ENCODE data around the gene ACP6. TPM values are rescaled to one million over a fixed set of nuclear protein-coding genes. Genes with fewer than 3 reads are reported as not detected.
A peak's percentile ranks its signal among the peaks of the same experiment; 100 is the strongest.
"Not testable (repeated sequence)": the region's sequence is repeated elsewhere in the genome, so short reads cannot be mapped to it uniquely, and the experiment has no call there.

ACP6 gene
- total RNA-seq, 1 donor from 2014 or later, result 10.9 TPM

DNA sequence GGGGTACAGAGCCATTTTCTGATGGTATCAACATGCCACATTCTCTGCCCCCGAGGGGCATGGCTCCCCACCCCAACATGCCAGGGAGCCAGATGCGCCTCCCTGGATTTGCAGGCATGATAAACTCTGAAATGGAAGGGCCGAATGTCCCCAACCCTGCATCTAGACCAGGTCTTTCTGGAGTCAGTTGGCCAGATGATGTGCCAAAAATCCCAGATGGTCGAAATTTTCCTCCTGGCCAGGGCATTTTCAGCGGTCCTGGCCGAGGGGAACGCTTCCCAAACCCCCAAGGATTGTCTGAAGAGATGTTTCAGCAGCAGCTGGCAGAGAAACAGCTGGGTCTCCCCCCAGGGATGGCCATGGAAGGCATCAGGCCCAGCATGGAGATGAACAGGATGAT is 50.6 kb downstream of the ACP6 start:
- intact Hi-C loops (cut with micrococcal nuclease), result no loop called here
- no peak overlapping the region for H3K4me3 ChIP-seq
- no peak overlapping the region for H3K27ac ChIP-seq (replicated peaks)
- H3K27me3 ChIP-seq (ENCODE audit: low read depth), result no peaks in the 10 kb centered on the region
- H3K9me3 ChIP-seq (replicated peaks), result no peaks in the 10 kb centered on the region
- H3K36me3 ChIP-seq, result peaks cover 93% of the 10 kb centered on the region
- TF ChIP-seq, protein P1, sequence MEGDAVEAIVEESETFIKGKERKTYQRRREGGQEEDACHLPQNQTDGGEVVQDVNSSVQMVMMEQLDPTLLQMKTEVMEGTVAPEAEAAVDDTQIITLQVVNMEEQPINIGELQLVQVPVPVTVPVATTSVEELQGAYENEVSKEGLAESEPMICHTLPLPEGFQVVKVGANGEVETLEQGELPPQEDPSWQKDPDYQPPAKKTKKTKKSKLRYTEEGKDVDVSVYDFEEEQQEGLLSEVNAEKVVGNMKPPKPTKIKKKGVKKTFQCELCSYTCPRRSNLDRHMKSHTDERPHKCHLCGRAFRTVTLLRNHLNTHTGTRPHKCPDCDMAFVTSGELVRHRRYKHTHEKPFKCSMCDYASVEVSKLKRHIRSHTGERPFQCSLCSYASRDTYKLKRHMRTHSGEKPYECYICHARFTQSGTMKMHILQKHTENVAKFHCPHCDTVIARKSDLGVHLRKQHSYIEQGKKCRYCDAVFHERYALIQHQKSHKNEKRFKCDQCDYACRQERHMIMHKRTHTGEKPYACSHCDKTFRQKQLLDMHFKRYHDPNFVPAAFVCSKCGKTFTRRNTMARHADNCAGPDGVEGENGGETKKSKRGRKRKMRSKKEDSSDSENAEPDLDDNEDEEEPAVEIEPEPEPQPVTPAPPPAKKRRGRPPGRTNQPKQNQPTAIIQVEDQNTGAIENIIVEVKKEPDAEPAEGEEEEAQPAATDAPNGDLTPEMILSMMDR (IDR thresholded peaks at IDR 0.05; ENCODE audit: borderline replicate concordance), result no peak
- DNase-seq, result no peak
- H3K4me1 ChIP-seq, result no peaks in the 10 kb centered on the region

DNA sequence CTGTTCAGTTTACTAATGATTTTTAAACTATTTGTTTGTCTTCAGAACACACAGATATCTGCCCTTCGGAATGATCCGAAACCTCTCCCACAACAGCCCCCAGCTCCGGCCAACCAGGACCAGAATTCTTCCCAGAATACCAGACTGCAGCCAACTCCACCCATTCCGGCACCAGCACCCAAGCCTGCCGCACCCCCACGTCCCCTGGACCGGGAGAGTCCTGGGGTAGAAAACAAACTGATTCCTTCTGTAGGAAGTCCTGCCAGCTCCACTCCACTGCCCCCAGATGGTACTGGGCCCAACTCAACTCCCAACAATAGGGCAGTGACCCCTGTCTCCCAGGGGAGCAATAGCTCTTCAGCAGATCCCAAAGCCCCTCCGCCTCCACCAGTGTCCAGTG is 51.6 kb downstream of the ACP6 start:
- no peak for DNase-seq
- H3K4me1 ChIP-seq, result peaks cover 2% of the 10 kb centered on the region
- H3K9me3 ChIP-seq (replicated peaks), result no peaks in the 10 kb centered on the region
- H3K36me3 ChIP-seq, result peaks cover 92% of the 10 kb centered on the region
- TF ChIP-seq, protein P1 (IDR thresholded peaks at IDR 0.05; ENCODE audit: borderline replicate concordance), result no peak
- H3K4me3 ChIP-seq, result no peak overlapping the region
- no peak overlapping the region for H3K27ac ChIP-seq (replicated peaks)
- intact Hi-C loops (cut with micrococcal nuclease), result no loop called here
- no peaks in the 10 kb centered on the region for H3K27me3 ChIP-seq (ENCODE audit: low read depth)

DNA sequence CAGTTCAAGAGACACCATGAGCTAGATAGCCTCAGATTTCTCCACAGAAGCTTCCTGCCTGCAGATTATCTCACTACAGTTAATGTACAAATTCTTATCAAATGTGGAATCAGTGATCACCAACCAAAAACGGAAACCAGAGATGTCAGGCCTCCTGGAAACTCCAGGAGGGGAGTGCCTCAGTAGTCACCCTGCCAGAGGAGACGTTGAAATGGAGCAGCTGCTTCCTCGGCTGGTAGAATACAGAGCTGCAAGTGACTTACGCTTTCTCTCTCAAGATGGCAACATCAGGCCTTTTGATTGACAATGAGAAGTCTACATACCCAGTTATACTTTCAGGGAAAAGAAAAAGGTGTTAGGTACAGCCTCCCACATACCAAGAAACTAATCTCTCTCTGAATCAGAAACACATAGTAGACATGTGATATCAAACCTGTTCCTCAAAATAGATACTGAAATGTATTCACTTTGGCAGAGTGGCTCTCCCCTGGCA is 52.2 kb downstream of the ACP6 start:
- DNase-seq, result no peak
- intact Hi-C loops (cut with micrococcal nuclease), result no loop called here
- Histone ChIP-seq H3K27ac (replicated peaks) (no peak overlapping the region), H3K4me1 (peaks cover 9% of the 10 kb centered on the region), H3K36me3 (peaks cover 94% of the 10 kb centered on the region), H3K27me3 (ENCODE audit: low read depth) (no peaks in the 10 kb centered on the region), H3K9me3 (replicated peaks) (no peaks in the 10 kb centered on the region), H3K4me3 (no peak overlapping the region)
- TF ChIP-seq, protein P1 (IDR thresholded peaks at IDR 0.05; ENCODE audit: borderline replicate concordance), result no peak

DNA sequence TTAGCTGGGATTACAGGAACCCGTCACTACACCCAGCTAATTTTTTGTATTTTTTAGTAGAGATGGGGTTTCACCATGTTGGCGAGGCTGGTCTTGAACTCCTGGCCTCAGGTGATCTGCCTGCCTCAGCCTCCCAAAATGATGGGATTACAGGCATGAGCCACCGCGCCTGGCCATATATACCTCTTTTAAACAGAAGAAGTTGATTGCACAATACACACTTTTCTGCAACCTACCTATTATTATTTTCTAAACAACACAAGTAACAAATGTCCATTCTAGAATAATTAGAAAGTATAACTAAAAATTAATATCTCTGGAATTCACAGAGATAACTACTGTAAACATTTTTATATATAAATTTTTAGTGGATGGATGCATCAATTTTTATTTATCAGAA is 55.4 kb downstream of the ACP6 start:
- intact Hi-C loops (cut with micrococcal nuclease); H3K4me3 ChIP-seq; DNase-seq; H3K9me3 ChIP-seq (replicated peaks); H3K27me3 ChIP-seq (ENCODE audit: low read depth); H3K27ac ChIP-seq (replicated peaks): not testable (repeated sequence)
- peaks cover 39% of the 10 kb centered on the region for H3K4me1 ChIP-seq
- H3K36me3 ChIP-seq, result peaks cover 86% of the 10 kb centered on the region

DNA sequence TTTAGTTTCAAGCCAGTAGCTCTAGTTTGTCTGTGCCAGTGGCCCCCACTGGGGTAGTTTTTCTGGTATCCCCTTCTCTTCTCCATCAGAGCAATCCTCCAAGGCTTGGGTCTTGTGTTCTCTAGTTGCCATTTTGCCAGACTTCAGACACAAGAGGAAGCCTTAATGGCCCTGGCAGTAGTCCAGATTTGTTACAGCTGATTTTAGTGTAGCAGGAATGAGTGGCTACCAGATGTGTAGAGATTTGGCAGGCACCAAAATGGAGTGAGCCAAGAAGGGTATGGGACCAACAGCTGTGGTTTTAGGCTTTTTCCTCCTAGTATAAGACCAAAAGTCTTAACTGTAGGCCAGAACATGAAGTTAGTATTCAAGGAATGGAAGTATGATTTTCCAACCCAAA is 56.8 kb downstream of the ACP6 start:
- Histone ChIP-seq H3K4me1 (peaks cover 54% of the 10 kb centered on the region), H3K4me3 (no peak overlapping the region), H3K27me3 (ENCODE audit: low read depth) (no peaks in the 10 kb centered on the region), H3K36me3 (peaks cover 72% of the 10 kb centered on the region), H3K9me3 (replicated peaks) (no peaks in the 10 kb centered on the region), H3K27ac (replicated peaks) (peak overlapping the region; percentile 4)
- no peak for DNase-seq
- TF ChIP-seq, protein P1 (IDR thresholded peaks at IDR 0.05; ENCODE audit: borderline replicate concordance), result no peak
- intact Hi-C loops (cut with micrococcal nuclease), result no loop called here

DNA sequence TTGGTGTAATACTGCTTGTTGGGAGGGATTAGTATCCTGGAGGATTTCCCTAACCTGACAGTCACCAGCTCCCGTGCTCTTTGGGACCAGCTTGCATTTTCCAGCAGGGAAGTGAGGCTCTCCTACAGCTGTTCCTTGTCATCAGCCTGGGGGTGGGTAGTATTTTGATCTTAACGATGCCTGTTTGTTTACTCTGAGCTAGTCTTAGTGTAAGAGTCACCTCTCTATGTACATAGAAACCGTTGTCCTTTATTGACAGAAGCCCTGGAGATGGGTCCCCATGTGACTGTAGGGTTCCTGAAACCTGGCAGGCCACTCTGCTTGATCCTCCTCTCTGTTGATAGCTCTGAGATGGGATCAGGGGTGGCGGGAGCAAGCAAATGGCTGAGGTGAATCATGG is 58.0 kb downstream of the ACP6 start:
- Histone ChIP-seq H3K4me3 (no peak overlapping the region), H3K27ac (replicated peaks) (no peak overlapping the region), H3K36me3 (peaks cover 62% of the 10 kb centered on the region), H3K27me3 (ENCODE audit: low read depth) (no peaks in the 10 kb centered on the region), H3K4me1 (peaks cover 55% of the 10 kb centered on the region), H3K9me3 (replicated peaks) (no peaks in the 10 kb centered on the region)
- intact Hi-C loops (cut with micrococcal nuclease), result no loop called here
- no peak for DNase-seq
- TF ChIP-seq, protein P1 (IDR thresholded peaks at IDR 0.05; ENCODE audit: borderline replicate concordance), result no peak
